B cell (primary cell): ENCODE results near the gene RPS10. TPM values are rescaled to one million over a fixed set of nuclear protein-coding genes. Genes with fewer than 3 reads are reported as not detected.

Experiments used
- ATAC-seq: fragments of 200-7000 bp; cut with Tn5 transposase; one replicate; pipeline ENCODE4 v1.10.0; 2021; ENCODE audit warnings: low read depth, mild to moderate bottlenecking, moderate number of reproducible peaks, moderate library complexity
- CTCF ChIA-PET: fragments of 350-600 bp; sonication (Branson Sonifier 250); formaldehyde crosslinking; loops from one replicate; lab custom pipeline; 2021; ENCODE audit warnings: antibody characterized with exemption, inconsistent platforms; lab: Charles Lee
- POLR2A ChIA-PET: fragments of 350-600 bp; sonication (Branson Sonifier 250); formaldehyde crosslinking; loops from one replicate; lab custom pipeline; 2021; ENCODE audit warnings: antibody characterized with exemption; lab: Charles Lee
- DNase-seq: peaks from one replicate; pipeline ENCODE4 v3.0.0; 2013
- H2AFZ ChIP-seq: 2 replicates; pipeline ENCODE4 v1.6.1; 2012; ENCODE audit warnings: mild to moderate bottlenecking, low read depth, low read length; ENCODE audit not compliant: insufficient read depth, poor library complexity, severe bottlenecking
- H3K27ac ChIP-seq, 2 donors: 1 replicate in 1 of 2; 2 replicates in 1 of 2; pipeline ENCODE4 v1.5.1; 2012 to 2013; ENCODE audit warnings: low read length in 2 of 2, mild to moderate bottlenecking in 2 of 2, moderate library complexity in 1 of 2
- H3K27me3 ChIP-seq, 4 experiments: fragments of 200-600 bp in 1 of 4; sonication (generic) in 1 of 4; replicated peaks in 1 of 4; 1 replicate in 2 of 4; 2 replicates in 2 of 4; pipeline versions ENCODE4 v1.6.1 to v1.7.0; 2013 to 2016; ENCODE audit warnings: low read length in 3 of 4, mild to moderate bottlenecking in 2 of 4, mixed read lengths in 1 of 4, moderate library complexity in 1 of 4; ENCODE audit not compliant: insufficient read depth in 4 of 4, control insufficient read depth in 3 of 4; ENCODE audit errors: control extremely low read depth in 1 of 4
- H3K36me3 ChIP-seq, 2 experiments: replicated peaks in 1 of 2; 1 replicate in 1 of 2; 2 replicates in 1 of 2; pipeline versions ENCODE4 v1.6.1 to v1.7.1; 2013; ENCODE audit warnings: low read length in 1 of 2; ENCODE audit not compliant: insufficient read depth in 2 of 2, control insufficient read depth in 1 of 2; ENCODE audit errors: control extremely low read depth in 1 of 2, extremely low read depth in 1 of 2
- H3K4me1 ChIP-seq, 2 donors: fragments of 200-600 bp in 1 of 2; sonication (generic) in 1 of 2; 1 replicate in 1 of 2; 2 replicates in 1 of 2; pipeline versions ENCODE4 v1.5.1 to v1.6.1; 2013 to 2017; ENCODE audit warnings: low read length in 2 of 2; ENCODE audit not compliant: control insufficient read depth in 2 of 2, insufficient read depth in 2 of 2
- H3K4me2 ChIP-seq: replicated peaks from 2 replicates; pipeline ENCODE3; 2012; ENCODE audit warnings: mild to moderate bottlenecking, low read depth, low read length; ENCODE audit not compliant: poor library complexity, severe bottlenecking
- H3K4me3 ChIP-seq, 5 experiments: fragments of 200-600 bp in 1 of 5; sonication (generic) in 1 of 5; 1 replicate in 3 of 5; 2 replicates in 2 of 5; pipeline versions ENCODE4 v1.5.1 to v1.7.0; 2011 to 2016; ENCODE audit warnings: low read length in 4 of 5, mild to moderate bottlenecking in 4 of 5, low read depth in 2 of 5, control low read depth in 1 of 5, moderate library complexity in 1 of 5; ENCODE audit not compliant: insufficient read depth in 1 of 5; ENCODE audit errors: control extremely low read depth in 1 of 5, extremely low read depth in 1 of 5
- H3K79me2 ChIP-seq: fragments of 200-600 bp; sonication (generic); one replicate; pipeline ENCODE4 v1.6.0; 2016; ENCODE audit warnings: low read length; ENCODE audit not compliant: control insufficient read depth, insufficient read depth
- H3K9ac ChIP-seq: fragments of 200-600 bp; sonication (generic); 2 replicates; pipeline ENCODE4 v1.6.1; 2017; ENCODE audit warnings: mild to moderate bottlenecking, low read length, moderate library complexity
- H3K9me3 ChIP-seq, 3 donors: one replicate each; pipeline versions ENCODE4 v1.6.1 to v1.7.1; 2013; ENCODE audit warnings: low read length in 2 of 3; ENCODE audit not compliant: control insufficient read depth in 2 of 3, insufficient read depth in 1 of 3; ENCODE audit errors: control extremely low read depth in 1 of 3
- H4K20me1 ChIP-seq: 2 replicates; pipeline ENCODE4 v1.6.0; 2012; ENCODE audit warnings: mild to moderate bottlenecking, low read length; ENCODE audit not compliant: insufficient read depth, control insufficient read depth, poor library complexity, severe bottlenecking
- H3K27ac Mint-ChIP-seq: one replicate; pipeline ENCODE4 v1.8.0; 2021; ENCODE audit warnings: mixed read lengths
- H3K27me3 Mint-ChIP-seq: one replicate; pipeline ENCODE4 v1.8.0; 2021; ENCODE audit warnings: mixed read lengths
- H3K4me1 Mint-ChIP-seq: one replicate; pipeline ENCODE4 v1.8.0; 2021; ENCODE audit warnings: mixed read lengths
- H3K4me3 Mint-ChIP-seq: one replicate; pipeline ENCODE4 v1.8.0; 2021; ENCODE audit warnings: mixed read lengths
- H3K9me3 Mint-ChIP-seq: one replicate; pipeline ENCODE4 v1.8.0; 2022; ENCODE audit warnings: mixed read lengths; ENCODE audit not compliant: insufficient read depth
- CTCF ChIP-seq: fragments of 200-600 bp; IDR thresholded peaks from one replicate; pipeline ENCODE4 v1.8.0; 2022; ENCODE audit warnings: antibody characterized with exemption, mild to moderate bottlenecking
- EZH2 ChIP-seq: IDR thresholded peaks from 2 replicates; pipeline ENCODE4 v1.6.1; 2012; ENCODE audit warnings: borderline replicate concordance, low read depth, mild to moderate bottlenecking, moderate library complexity, low read length; ENCODE audit not compliant: insufficient read depth, poor library complexity, severe bottlenecking
- WGBS: methylation state at CpG from one replicate; pipeline ENCODE4 v1.1.5; 2013; ENCODE audit warnings: missing lambda C conversion rate; ENCODE audit not compliant: insufficient coverage; 5-methylcytosine and 5-hydroxymethylcytosine counted together
- intact Hi-C: fragments of 100-400 bp; cut with micrococcal nuclease; formaldehyde crosslinking; loops from one replicate; pipeline ENCODE4 v1.10.0; 2022
- polyA plus RNA-seq: library from polyadenylated mRNA; depleted of rRNA; stranded (reverse); fragments of >200 nt; gene quantifications from 2 replicates; pipeline ENCODE4 v1.2.3, GENCODE V29; 2012
- total RNA-seq, 2 donors: library from RNA; stranded (reverse); fragments of 120-200 nt in 1 of 2; gene quantifications; 1 replicate in 1 of 2; 2 replicates in 1 of 2; pipeline versions ENCODE4 v1.2.3 to v1.2.4, GENCODE V29; 2013 to 2022

RPS10 gene
- total and polyA plus RNA-seq, 2 donors (not counting 1 experiment from before 2014, with no cell fraction given): 2,707 to 6,226 TPM

- no peaks in the 10 kb centered on the region for H3K79me2 ChIP-seq
- H3K4me2 ChIP-seq: no peak overlapping the region
- H3K9ac ChIP-seq: no peak overlapping the region
- 90% methylated on average over 13 of the region's 14 CpGs for WGBS
- no peaks in the 10 kb centered on the region for H3K9me3 ChIP-seq
- no peak overlapping the region for H2AFZ ChIP-seq
- DNase-seq: no peak
- no peaks in the 10 kb centered on the region for H3K4me1 ChIP-seq
- H4K20me1 ChIP-seq: no peaks in the 10 kb centered on the region
- no peaks in the 10 kb centered on the region for H3K4me1 Mint-ChIP-seq
- ATAC-seq: no peak
- no peak overlapping the region for H3K4me3 Mint-ChIP-seq
- intact Hi-C loops: no loop called here
- no peak for TF ChIP-seq CTCF
- H3K27me3 ChIP-seq: peaks cover 0 to 2% (median 0%) of the 10 kb centered on the region in 4 experiments
- H3K27ac ChIP-seq: no peak overlapping the region
- ChIA-PET POLR2A (no interaction called here), CTCF (interaction anchor here (0.6 to 8.9 kb wide), 6 partner anchors 10 to 783 kb away, joined by 3 to 178 read pairs (median 20); no protein-coding TSS in a partner anchor)
- H3K27ac Mint-ChIP-seq: no peak overlapping the region
- no peaks in the 10 kb centered on the region for H3K36me3 ChIP-seq
- peaks cover 3% of the 10 kb centered on the region for H3K27me3 Mint-ChIP-seq
- no peak overlapping the region for H3K4me3 ChIP-seq
- H3K9me3 Mint-ChIP-seq: no peaks in the 10 kb centered on the region
These were observed 32.2 kb upstream of the RPS10 start for GRCh38 chr6:34457742-34458735.

GRCh38 chr6:34457382-34457741, 31.5 kb upstream of the RPS10 start:
- TF ChIP-seq EZH2 (no peak), CTCF (no peak)
- no peaks in the 10 kb centered on the region for H4K20me1 ChIP-seq
- ChIA-PET POLR2A (no interaction called here), CTCF (interaction anchor here (1.0 to 8.9 kb wide), 4 partner anchors 10 to 682 kb away, joined by 3 to 178 read pairs (median 6); no protein-coding TSS in a partner anchor)
- H3K27me3 Mint-ChIP-seq: no peaks in the 10 kb centered on the region
- H3K9ac ChIP-seq: no peak overlapping the region
- H3K27ac ChIP-seq: no peak overlapping the region
- DNase-seq: no peak
- H3K27ac Mint-ChIP-seq: no peak overlapping the region
- no peak overlapping the region for H3K4me3 Mint-ChIP-seq
- no peaks in the 10 kb centered on the region for H3K79me2 ChIP-seq
- no peak for ATAC-seq
- H3K4me3 ChIP-seq: no peak overlapping the region
- no peaks in the 10 kb centered on the region for H3K36me3 ChIP-seq
- no peaks in the 10 kb centered on the region for H3K4me1 Mint-ChIP-seq
- WGBS: 86% methylated on average over 2 of the region's 2 CpGs
- H3K27me3 ChIP-seq: no peaks in the 10 kb centered on the region
- intact Hi-C loops: no loop called here
- no peaks in the 10 kb centered on the region for H3K9me3 ChIP-seq
- H3K4me2 ChIP-seq: no peak overlapping the region
- no peaks in the 10 kb centered on the region for H3K4me1 ChIP-seq
- H2AFZ ChIP-seq: no peak overlapping the region
- H3K9me3 Mint-ChIP-seq: no peaks in the 10 kb centered on the region
